ENCODE data around the gene GIMAP7. TPM values are rescaled to one million over a fixed set of nuclear protein-coding genes. Genes with fewer than 3 reads are reported as not detected.
A peak's percentile ranks its signal among the peaks of the same experiment; 100 is the strongest.
"Not testable (repeated sequence)": the region's sequence is repeated elsewhere in the genome, so short reads cannot be mapped to it uniquely, and the experiment has no call there.

Gene GIMAP7
- total RNA-seq, 6 donors from 2014 or later: 32.5 to 45.0 (median 36.8) TPM

DNA sequence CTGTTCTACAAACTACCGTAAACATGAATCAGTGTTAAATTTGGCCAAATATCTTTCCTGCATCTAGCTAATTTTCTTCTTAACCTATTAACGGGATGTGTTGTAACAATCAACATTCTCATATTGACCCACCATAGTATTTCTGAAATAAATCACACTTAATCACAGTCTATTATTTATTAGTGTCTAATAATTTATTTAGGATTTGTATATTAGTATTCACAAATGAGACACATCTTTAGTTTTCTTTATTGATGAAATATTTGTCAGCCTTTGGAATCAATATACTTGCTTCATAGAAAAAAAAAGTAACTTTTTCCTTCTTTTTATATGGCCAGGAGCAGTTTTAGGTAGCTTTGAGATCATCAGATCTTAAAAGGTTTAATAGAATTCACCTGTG is 4.6 kb downstream of the GIMAP7 start:
- 55 to 63% methylated on average over 2 of the region's 2 CpGs for WGBS, 2 donors
- Histone ChIP-seq H3K36me3 (peaks cover 0 to 9% (median 2%) of the 10 kb centered on the region in 4 donors), H3K4me3 (peak overlapping the region in 3 of 4 donors; percentile 36 to 62 (median 46)), H3K9me3 (no peaks in the 10 kb centered on the region), H3K27me3 (no peaks in the 10 kb centered on the region), H3K27ac (peak overlapping the region; percentile 80 to 87 (median 82)), H3K4me1 (peaks cover 0 to 3% (median 0%) of the 10 kb centered on the region in 4 donors)
- no peak for ATAC-seq (ENCODE audit: low FRiP score in 2 of 2)
- no peak for TF ChIP-seq EP300 (IDR thresholded peaks at IDR 0.05)
- no peak for TF ChIP-seq POLR2AphosphoS5 (IDR thresholded peaks at IDR 0.05)
- no peak for TF ChIP-seq POLR2A (IDR thresholded peaks at IDR 0.05)
- TF ChIP-seq, protein P1, sequence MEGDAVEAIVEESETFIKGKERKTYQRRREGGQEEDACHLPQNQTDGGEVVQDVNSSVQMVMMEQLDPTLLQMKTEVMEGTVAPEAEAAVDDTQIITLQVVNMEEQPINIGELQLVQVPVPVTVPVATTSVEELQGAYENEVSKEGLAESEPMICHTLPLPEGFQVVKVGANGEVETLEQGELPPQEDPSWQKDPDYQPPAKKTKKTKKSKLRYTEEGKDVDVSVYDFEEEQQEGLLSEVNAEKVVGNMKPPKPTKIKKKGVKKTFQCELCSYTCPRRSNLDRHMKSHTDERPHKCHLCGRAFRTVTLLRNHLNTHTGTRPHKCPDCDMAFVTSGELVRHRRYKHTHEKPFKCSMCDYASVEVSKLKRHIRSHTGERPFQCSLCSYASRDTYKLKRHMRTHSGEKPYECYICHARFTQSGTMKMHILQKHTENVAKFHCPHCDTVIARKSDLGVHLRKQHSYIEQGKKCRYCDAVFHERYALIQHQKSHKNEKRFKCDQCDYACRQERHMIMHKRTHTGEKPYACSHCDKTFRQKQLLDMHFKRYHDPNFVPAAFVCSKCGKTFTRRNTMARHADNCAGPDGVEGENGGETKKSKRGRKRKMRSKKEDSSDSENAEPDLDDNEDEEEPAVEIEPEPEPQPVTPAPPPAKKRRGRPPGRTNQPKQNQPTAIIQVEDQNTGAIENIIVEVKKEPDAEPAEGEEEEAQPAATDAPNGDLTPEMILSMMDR (IDR thresholded peaks at IDR 0.05): no peak
- no peak for DNase-seq

DNA sequence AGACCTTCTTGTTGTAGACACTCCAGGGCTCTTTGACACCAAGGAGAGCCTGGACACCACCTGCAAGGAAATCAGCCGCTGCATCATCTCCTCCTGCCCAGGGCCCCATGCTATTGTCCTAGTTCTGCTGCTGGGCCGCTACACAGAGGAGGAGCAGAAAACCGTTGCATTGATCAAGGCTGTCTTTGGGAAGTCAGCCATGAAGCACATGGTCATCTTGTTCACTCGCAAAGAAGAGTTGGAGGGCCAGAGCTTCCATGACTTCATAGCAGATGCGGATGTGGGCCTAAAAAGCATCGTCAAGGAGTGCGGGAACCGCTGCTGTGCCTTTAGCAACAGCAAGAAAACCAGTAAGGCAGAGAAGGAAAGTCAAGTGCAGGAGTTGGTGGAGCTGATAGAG is 5.5 kb downstream of the GIMAP7 start:
- peak overlapping the region; percentile 80 to 87 (median 82) for H3K27ac ChIP-seq
- H3K4me1 ChIP-seq: peaks cover 0 to 3% (median 0%) of the 10 kb centered on the region in 4 donors
- H3K9me3 ChIP-seq: no peaks in the 10 kb centered on the region
- H3K36me3 ChIP-seq: peaks cover 0 to 9% (median 2%) of the 10 kb centered on the region in 4 donors
- TF ChIP-seq EP300 (IDR thresholded peaks at IDR 0.05) (no peak), POLR2AphosphoS5 (IDR thresholded peaks at IDR 0.05) (peak in 1 of 2 donors; percentile 15), POLR2A (IDR thresholded peaks at IDR 0.05) (no peak)
- TF ChIP-seq, protein P1 (IDR thresholded peaks at IDR 0.05): no peak
- WGBS, 2 donors: 53 to 61% methylated on average over 8 of the region's 8 CpGs
- H3K4me3 ChIP-seq: peak overlapping the region in 3 of 4 donors; percentile 15 to 62 (median 46)
- no peaks in the 10 kb centered on the region for H3K27me3 ChIP-seq
- ATAC-seq (ENCODE audit: low FRiP score in 2 of 2) (no peak), DNase-seq (no peak)

DNA sequence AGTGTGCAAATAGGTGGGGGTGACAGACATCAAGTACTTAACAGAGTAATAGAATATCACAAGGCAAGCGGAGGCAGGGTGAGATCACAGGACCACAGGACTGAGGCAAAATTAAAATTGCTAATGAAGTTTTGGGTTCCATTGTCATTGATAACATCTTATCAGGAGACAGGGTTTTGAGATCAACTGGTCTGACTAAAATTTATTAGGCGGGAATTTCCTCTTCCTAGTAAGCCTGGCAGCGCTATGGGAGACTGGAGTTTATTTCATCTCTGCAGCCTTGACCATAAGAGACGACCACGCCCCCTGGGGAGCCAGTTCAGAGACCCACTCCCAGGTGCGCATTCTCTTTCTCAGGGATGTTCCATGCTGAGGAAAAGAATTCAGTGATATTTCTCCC is 8.3 kb downstream of the GIMAP7 start:
- peak overlapping the region; percentile 26 to 87 (median 64) for H3K27ac ChIP-seq
- not testable (repeated sequence) for ATAC-seq (ENCODE audit: low FRiP score in 2 of 2); H3K9me3 ChIP-seq; H3K36me3 ChIP-seq; H3K27me3 ChIP-seq; DNase-seq; H3K4me1 ChIP-seq
- WGBS, 2 donors: 63 to 65% methylated on average over 6 of the region's 6 CpGs
- H3K4me3 ChIP-seq: peak overlapping the region in 1 of 4 donors; percentile 13

DNA sequence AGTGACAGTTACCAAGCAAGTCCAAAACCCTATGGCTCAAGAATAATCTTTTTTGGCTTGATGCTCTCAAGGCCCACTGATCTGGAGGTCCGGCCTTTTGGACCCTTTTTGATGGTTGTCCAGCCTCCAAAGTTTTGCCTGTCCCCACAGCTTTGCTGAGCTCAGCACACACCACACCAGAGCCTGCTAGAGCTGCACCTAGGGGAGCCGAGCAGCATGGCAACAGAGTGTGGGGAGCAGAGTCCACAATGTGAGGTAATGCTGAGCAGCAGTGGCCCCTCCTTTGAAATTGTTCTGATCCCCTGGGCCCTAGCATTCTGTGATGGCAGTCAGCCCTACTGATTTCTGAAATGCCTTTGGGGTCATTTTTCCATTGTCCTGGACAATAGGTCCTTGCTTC is 9.3 kb downstream of the GIMAP7 start:
- 67 to 90% methylated on average over 2 of the region's 2 CpGs for WGBS, 2 donors
- no peak for DNase-seq
- TF ChIP-seq POLR2A (IDR thresholded peaks at IDR 0.05) (no peak), POLR2AphosphoS5 (IDR thresholded peaks at IDR 0.05) (no peak), EP300 (IDR thresholded peaks at IDR 0.05) (no peak)
- TF ChIP-seq, protein P1 (IDR thresholded peaks at IDR 0.05): no peak
- Histone ChIP-seq H3K9me3 (no peaks in the 10 kb centered on the region), H3K27ac (peak overlapping the region in 1 of 4 donors; percentile 45), H3K4me3 (no peak overlapping the region), H3K36me3 (peaks cover 0 to 9% (median 2%) of the 10 kb centered on the region in 4 donors), H3K4me1 (peaks cover 0 to 3% (median 0%) of the 10 kb centered on the region in 4 donors), H3K27me3 (no peaks in the 10 kb centered on the region)
- no peak for ATAC-seq (ENCODE audit: low FRiP score in 2 of 2)

DNA sequence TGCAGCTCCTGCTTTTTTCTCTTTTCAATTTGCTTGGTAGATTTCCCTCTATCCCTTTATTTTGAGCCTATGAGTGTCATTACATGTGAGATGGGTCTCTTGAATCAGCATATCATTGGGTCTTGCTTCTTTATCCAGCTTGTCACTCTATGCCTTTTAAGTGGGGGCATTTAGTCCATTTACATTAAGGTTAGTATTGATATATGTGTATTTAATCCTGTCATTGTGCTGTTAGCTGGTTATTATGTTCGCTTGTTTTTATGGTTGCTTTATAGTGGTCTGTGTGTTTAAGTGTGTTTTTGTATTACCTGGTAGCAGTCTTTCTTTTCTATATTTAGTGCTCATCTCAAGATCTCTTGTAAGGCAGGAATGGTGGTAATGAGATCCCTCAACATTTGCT is 17.0 kb downstream of the GIMAP7 start:
- H3K27me3 ChIP-seq: no peaks in the 10 kb centered on the region
- no peaks in the 10 kb centered on the region for H3K4me1 ChIP-seq
- DNase-seq (no peak), ATAC-seq (ENCODE audit: low FRiP score in 2 of 2) (no peak)
- peaks cover 0 to 3% (median 0%) of the 10 kb centered on the region in 4 donors for H3K9me3 ChIP-seq
- 100% methylated on average over 1 of the region's 1 CpG for WGBS, 2 donors
- H3K4me3 ChIP-seq: no peak overlapping the region
- no peak for TF ChIP-seq EP300 (IDR thresholded peaks at IDR 0.05)
- no peak overlapping the region for H3K27ac ChIP-seq
- H3K36me3 ChIP-seq: no peaks in the 10 kb centered on the region

DNA sequence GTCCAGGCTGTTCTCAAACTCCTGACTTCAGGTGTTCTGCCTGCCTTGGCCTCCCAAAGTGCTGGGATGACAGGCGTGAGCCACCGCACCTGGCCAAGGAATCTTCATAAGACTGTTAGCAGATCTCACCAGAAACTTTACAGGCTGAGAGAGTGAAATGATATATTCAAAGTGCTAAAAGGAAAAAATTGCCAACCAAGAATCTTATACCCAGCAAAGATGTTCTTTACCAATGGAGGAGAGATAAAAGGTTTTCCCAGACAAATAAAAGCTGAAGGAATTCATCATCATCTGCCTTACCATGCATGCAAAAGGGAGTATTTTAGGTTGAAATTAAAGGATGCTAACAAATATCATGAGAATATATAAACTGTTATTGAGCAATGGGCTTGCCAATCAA is 23.6 kb downstream of the GIMAP7 start:
- H3K9me3 ChIP-seq: peaks cover 7 to 37% (median 29%) of the 10 kb centered on the region in 4 donors
- 96 to 100% methylated on average over 2 of the region's 2 CpGs for WGBS, 2 donors
- ATAC-seq (ENCODE audit: low FRiP score in 2 of 2): no peak

More for the DNA sequence above, 23.6 kb downstream of the GIMAP7 start:
- Histone ChIP-seq H3K4me1 (no peaks in the 10 kb centered on the region), H3K27ac (no peak overlapping the region), H3K4me3 (no peak overlapping the region), H3K36me3 (no peaks in the 10 kb centered on the region), H3K27me3 (no peaks in the 10 kb centered on the region)
- TF ChIP-seq POLR2AphosphoS5 (IDR thresholded peaks at IDR 0.05): no peak
- no peak for TF ChIP-seq POLR2A (IDR thresholded peaks at IDR 0.05)
- TF ChIP-seq, protein P1 (IDR thresholded peaks at IDR 0.05): no peak
- TF ChIP-seq EP300 (IDR thresholded peaks at IDR 0.05): no peak
- no peak for DNase-seq

Measured in upper lobe of left lung (tissue), 6 donors.